WTC11 (cell line): ENCODE measurements around the gene WNT5B. TPM values are rescaled to one million over a fixed set of nuclear protein-coding genes. Genes with fewer than 3 reads are reported as not detected.

Experiments
- ATAC-seq: fragments of 200-7000 bp; cut with Tn5 transposase; 2 replicates; pipeline ENCODE4 v1.10.0; 2021; ENCODE audit warnings: mild to moderate bottlenecking, moderate library complexity
- CTCF ChIA-PET: fragments of 300-600 bp; sonication (Branson Sonifier 250); formaldehyde crosslinking; loops from one replicate; lab custom pipeline; 2021; ENCODE audit warnings: antibody characterized with exemption; lab: Charles Lee
- POLR2A ChIA-PET: fragments of 350-600 bp; sonication (Branson Sonifier 250); formaldehyde crosslinking; loops from one replicate; lab custom pipeline; 2021; ENCODE audit warnings: antibody characterized with exemption; lab: Charles Lee
- DNase-seq: peaks from one replicate; pipeline ENCODE4 v3.0.0; 2021; ENCODE audit warnings: low spot score
- H3K27ac Mint-ChIP-seq: 2 replicates; pipeline ENCODE4 v1.8.0; 2021; ENCODE audit warnings: mixed read lengths
- H3K27me3 Mint-ChIP-seq: 2 replicates; pipeline ENCODE4 v1.8.0; 2021; ENCODE audit warnings: low read depth, mild to moderate bottlenecking, moderate library complexity, mixed read lengths
- H3K36me3 Mint-ChIP-seq: 2 replicates; pipeline ENCODE4 v1.8.0; 2021; ENCODE audit warnings: mixed read lengths
- H3K4me1 Mint-ChIP-seq: 2 replicates; pipeline ENCODE4 v1.8.0; 2022; ENCODE audit warnings: mixed read lengths
- H3K4me3 Mint-ChIP-seq: 2 replicates; pipeline ENCODE4 v1.8.0; 2021; ENCODE audit warnings: mild to moderate bottlenecking, moderate library complexity, mixed read lengths
- H3K9me3 Mint-ChIP-seq: 2 replicates; pipeline ENCODE4 v1.8.0; 2021; ENCODE audit warnings: mixed read lengths
- ETV6 ChIP-seq: sonication (generic); formaldehyde crosslinking; IDR thresholded peaks from 2 replicates; pipeline ENCODE4 v1.8.1; 2022; ENCODE audit warnings: mild to moderate bottlenecking, missing genetic modification reagents
- FOXJ3 ChIP-seq: sonication (generic); formaldehyde crosslinking; IDR thresholded peaks from 2 replicates; pipeline ENCODE4 v1.9.0; 2021; ENCODE audit warnings: missing genetic modification reagents, mild to moderate bottlenecking, borderline replicate concordance
- JUN ChIP-seq: sonication (generic); formaldehyde crosslinking; IDR thresholded peaks from 2 replicates; pipeline ENCODE4 v1.8.0; 2023; ENCODE audit warnings: mild to moderate bottlenecking, missing genetic modification reagents
- NFATC4 ChIP-seq: fragments of 250-450 bp; sonication (Bioruptor Pico); IDR thresholded peaks from 2 replicates; pipeline ENCODE4 v1.9.0; 2021; ENCODE audit warnings: mild to moderate bottlenecking
- TEAD1 ChIP-seq: sonication (generic); formaldehyde crosslinking; IDR thresholded peaks from 2 replicates; pipeline ENCODE4 v1.8.0; 2022; ENCODE audit warnings: mild to moderate bottlenecking, missing genetic modification reagents
- ZNF416 ChIP-seq: fragments of 250-450 bp; sonication (Bioruptor Pico); IDR thresholded peaks from 2 replicates; pipeline ENCODE4 v1.9.0; 2021; ENCODE audit warnings: mild to moderate bottlenecking, inconsistent platforms
- total RNA-seq: library from RNA; stranded (reverse); gene quantifications from 3 replicates; pipeline ENCODE4 v1.2.3, GENCODE V29; 2021
- TF ChIP-seq, protein P1 (sequence below): fragments of 200-600 bp; IDR thresholded peaks from 2 replicates; pipeline ENCODE4 v1.8.0; 2022; ENCODE audit warnings: antibody characterized with exemption
- TF ChIP-seq, protein P2 (sequence below): sonication (generic); formaldehyde crosslinking; IDR thresholded peaks from 2 replicates; pipeline ENCODE4 v1.8.1; 2023; ENCODE audit warnings: mild to moderate bottlenecking, moderate library complexity, missing genetic modification reagents
- TF ChIP-seq, protein P3 (sequence below): sonication (generic); formaldehyde crosslinking; IDR thresholded peaks from 2 replicates; pipeline ENCODE4 v1.8.1; 2022; ENCODE audit warnings: mild to moderate bottlenecking, moderate library complexity, missing genetic modification reagents
- TF ChIP-seq, protein P4 (sequence below): sonication (generic); formaldehyde crosslinking; IDR thresholded peaks from 2 replicates; pipeline ENCODE4 v1.8.0; 2022; ENCODE audit warnings: mild to moderate bottlenecking, missing genetic modification reagents
- TF ChIP-seq, protein P5 (sequence below): fragments of 250-450 bp; sonication (Bioruptor Pico); IDR thresholded peaks from 2 replicates; pipeline ENCODE4 v1.9.0; 2021; ENCODE audit warnings: mild to moderate bottlenecking
- TF ChIP-seq, protein P6 (sequence below): sonication (generic); formaldehyde crosslinking; IDR thresholded peaks from 2 replicates; pipeline ENCODE4 v1.8.0; 2022; ENCODE audit warnings: mild to moderate bottlenecking, missing genetic modification reagents
- TF ChIP-seq, protein P7 (sequence below): sonication (generic); formaldehyde crosslinking; IDR thresholded peaks from 2 replicates; pipeline ENCODE4 v1.8.0; 2023; ENCODE audit warnings: missing genetic modification reagents
- TF ChIP-seq, protein P8 (sequence below): sonication (generic); formaldehyde crosslinking; IDR thresholded peaks from 2 replicates; pipeline ENCODE4 v1.8.0; 2022; ENCODE audit warnings: missing genetic modification reagents
- TF ChIP-seq, protein P9 (sequence below): fragments of 250-450 bp; sonication (Bioruptor Pico); IDR thresholded peaks from 2 replicates; pipeline ENCODE4 v1.9.0; 2021; ENCODE audit warnings: mild to moderate bottlenecking, borderline replicate concordance

WNT5B gene
- total RNA-seq, 1 experiment from 2014 or later, result 4.5 TPM

DNA sequence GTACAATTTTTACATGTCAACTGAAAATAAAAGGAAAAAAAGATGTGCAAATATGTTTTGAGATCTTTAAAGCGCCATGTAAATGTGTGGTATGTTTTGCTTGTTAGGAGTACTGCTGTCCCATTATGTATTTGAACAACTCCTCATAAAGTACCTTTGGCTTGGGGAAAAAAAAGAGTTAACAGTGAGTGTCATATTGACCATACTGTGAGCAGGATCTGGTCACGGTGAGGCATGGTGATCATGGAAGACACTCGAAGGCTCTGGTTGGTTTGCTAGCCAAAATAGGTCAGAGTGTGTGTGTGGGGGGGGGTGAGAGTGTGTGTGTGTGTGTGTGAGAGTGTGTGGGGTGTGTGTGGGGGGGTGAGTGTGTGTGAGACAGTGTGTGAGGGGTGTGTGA, 24.6 kb upstream of the WNT5B start:
- no peak overlapping the region for H3K27ac Mint-ChIP-seq
- TF ChIP-seq, protein P1, sequence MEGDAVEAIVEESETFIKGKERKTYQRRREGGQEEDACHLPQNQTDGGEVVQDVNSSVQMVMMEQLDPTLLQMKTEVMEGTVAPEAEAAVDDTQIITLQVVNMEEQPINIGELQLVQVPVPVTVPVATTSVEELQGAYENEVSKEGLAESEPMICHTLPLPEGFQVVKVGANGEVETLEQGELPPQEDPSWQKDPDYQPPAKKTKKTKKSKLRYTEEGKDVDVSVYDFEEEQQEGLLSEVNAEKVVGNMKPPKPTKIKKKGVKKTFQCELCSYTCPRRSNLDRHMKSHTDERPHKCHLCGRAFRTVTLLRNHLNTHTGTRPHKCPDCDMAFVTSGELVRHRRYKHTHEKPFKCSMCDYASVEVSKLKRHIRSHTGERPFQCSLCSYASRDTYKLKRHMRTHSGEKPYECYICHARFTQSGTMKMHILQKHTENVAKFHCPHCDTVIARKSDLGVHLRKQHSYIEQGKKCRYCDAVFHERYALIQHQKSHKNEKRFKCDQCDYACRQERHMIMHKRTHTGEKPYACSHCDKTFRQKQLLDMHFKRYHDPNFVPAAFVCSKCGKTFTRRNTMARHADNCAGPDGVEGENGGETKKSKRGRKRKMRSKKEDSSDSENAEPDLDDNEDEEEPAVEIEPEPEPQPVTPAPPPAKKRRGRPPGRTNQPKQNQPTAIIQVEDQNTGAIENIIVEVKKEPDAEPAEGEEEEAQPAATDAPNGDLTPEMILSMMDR, result no peak
- TF ChIP-seq TEAD1 (CRISPR knock-in tag) (no peak), FOXJ3 (CRISPR knock-in tag) (no peak), ZNF416 (CRISPR knock-in tag) (no peak), ETV6 (CRISPR knock-in tag) (no peak), NFATC4 (CRISPR knock-in tag) (no peak), JUN (no peak)
- TF ChIP-seq, protein P2, sequence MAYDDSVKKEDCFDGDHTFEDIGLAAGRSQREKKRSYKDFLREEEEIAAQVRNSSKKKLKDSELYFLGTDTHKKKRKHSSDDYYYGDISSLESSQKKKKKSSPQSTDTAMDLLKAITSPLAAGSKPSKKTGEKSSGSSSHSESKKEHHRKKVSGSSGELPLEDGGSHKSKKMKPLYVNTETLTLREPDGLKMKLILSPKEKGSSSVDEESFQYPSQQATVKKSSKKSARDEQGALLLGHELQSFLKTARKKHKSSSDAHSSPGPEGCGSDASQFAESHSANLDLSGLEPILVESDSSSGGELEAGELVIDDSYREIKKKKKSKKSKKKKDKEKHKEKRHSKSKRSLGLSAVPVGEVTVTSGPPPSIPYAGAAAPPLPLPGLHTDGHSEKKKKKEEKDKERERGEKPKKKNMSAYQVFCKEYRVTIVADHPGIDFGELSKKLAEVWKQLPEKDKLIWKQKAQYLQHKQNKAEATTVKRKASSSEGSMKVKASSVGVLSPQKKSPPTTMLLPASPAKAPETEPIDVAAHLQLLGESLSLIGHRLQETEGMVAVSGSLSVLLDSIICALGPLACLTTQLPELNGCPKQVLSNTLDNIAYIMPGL (CRISPR knock-in tag), result no peak
- TF ChIP-seq, protein P3, sequence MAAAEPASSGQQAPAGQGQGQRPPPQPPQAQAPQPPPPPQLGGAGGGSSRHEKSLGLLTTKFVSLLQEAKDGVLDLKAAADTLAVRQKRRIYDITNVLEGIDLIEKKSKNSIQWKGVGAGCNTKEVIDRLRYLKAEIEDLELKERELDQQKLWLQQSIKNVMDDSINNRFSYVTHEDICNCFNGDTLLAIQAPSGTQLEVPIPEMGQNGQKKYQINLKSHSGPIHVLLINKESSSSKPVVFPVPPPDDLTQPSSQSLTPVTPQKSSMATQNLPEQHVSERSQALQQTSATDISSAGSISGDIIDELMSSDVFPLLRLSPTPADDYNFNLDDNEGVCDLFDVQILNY (CRISPR knock-in tag), result no peak
- TF ChIP-seq, protein P4, sequence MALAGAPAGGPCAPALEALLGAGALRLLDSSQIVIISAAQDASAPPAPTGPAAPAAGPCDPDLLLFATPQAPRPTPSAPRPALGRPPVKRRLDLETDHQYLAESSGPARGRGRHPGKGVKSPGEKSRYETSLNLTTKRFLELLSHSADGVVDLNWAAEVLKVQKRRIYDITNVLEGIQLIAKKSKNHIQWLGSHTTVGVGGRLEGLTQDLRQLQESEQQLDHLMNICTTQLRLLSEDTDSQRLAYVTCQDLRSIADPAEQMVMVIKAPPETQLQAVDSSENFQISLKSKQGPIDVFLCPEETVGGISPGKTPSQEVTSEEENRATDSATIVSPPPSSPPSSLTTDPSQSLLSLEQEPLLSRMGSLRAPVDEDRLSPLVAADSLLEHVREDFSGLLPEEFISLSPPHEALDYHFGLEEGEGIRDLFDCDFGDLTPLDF (CRISPR knock-in tag), result no peak
- TF ChIP-seq, protein P5, sequence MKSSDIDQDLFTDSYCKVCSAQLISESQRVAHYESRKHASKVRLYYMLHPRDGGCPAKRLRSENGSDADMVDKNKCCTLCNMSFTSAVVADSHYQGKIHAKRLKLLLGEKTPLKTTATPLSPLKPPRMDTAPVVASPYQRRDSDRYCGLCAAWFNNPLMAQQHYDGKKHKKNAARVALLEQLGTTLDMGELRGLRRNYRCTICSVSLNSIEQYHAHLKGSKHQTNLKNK (CRISPR knock-in tag), result no peak
- TF ChIP-seq, protein P6, sequence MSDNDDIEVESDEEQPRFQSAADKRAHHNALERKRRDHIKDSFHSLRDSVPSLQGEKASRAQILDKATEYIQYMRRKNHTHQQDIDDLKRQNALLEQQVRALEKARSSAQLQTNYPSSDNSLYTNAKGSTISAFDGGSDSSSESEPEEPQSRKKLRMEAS (CRISPR knock-in tag), result no peak
- TF ChIP-seq, protein P7, sequence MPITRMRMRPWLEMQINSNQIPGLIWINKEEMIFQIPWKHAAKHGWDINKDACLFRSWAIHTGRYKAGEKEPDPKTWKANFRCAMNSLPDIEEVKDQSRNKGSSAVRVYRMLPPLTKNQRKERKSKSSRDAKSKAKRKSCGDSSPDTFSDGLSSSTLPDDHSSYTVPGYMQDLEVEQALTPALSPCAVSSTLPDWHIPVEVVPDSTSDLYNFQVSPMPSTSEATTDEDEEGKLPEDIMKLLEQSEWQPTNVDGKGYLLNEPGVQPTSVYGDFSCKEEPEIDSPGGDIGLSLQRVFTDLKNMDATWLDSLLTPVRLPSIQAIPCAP (CRISPR knock-in tag), result no peak
- TF ChIP-seq, protein P8, sequence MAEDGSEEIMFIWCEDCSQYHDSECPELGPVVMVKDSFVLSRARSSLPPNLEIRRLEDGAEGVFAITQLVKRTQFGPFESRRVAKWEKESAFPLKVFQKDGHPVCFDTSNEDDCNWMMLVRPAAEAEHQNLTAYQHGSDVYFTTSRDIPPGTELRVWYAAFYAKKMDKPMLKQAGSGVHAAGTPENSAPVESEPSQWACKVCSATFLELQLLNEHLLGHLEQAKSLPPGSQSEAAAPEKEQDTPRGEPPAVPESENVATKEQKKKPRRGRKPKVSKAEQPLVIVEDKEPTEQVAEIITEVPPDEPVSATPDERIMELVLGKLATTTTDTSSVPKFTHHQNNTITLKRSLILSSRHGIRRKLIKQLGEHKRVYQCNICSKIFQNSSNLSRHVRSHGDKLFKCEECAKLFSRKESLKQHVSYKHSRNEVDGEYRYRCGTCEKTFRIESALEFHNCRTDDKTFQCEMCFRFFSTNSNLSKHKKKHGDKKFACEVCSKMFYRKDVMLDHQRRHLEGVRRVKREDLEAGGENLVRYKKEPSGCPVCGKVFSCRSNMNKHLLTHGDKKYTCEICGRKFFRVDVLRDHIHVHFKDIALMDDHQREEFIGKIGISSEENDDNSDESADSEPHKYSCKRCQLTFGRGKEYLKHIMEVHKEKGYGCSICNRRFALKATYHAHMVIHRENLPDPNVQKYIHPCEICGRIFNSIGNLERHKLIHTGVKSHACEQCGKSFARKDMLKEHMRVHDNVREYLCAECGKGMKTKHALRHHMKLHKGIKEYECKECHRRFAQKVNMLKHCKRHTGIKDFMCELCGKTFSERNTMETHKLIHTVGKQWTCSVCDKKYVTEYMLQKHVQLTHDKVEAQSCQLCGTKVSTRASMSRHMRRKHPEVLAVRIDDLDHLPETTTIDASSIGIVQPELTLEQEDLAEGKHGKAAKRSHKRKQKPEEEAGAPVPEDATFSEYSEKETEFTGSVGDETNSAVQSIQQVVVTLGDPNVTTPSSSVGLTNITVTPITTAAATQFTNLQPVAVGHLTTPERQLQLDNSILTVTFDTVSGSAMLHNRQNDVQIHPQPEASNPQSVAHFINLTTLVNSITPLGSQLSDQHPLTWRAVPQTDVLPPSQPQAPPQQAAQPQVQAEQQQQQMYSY, result no peak
- TF ChIP-seq, protein P9, sequence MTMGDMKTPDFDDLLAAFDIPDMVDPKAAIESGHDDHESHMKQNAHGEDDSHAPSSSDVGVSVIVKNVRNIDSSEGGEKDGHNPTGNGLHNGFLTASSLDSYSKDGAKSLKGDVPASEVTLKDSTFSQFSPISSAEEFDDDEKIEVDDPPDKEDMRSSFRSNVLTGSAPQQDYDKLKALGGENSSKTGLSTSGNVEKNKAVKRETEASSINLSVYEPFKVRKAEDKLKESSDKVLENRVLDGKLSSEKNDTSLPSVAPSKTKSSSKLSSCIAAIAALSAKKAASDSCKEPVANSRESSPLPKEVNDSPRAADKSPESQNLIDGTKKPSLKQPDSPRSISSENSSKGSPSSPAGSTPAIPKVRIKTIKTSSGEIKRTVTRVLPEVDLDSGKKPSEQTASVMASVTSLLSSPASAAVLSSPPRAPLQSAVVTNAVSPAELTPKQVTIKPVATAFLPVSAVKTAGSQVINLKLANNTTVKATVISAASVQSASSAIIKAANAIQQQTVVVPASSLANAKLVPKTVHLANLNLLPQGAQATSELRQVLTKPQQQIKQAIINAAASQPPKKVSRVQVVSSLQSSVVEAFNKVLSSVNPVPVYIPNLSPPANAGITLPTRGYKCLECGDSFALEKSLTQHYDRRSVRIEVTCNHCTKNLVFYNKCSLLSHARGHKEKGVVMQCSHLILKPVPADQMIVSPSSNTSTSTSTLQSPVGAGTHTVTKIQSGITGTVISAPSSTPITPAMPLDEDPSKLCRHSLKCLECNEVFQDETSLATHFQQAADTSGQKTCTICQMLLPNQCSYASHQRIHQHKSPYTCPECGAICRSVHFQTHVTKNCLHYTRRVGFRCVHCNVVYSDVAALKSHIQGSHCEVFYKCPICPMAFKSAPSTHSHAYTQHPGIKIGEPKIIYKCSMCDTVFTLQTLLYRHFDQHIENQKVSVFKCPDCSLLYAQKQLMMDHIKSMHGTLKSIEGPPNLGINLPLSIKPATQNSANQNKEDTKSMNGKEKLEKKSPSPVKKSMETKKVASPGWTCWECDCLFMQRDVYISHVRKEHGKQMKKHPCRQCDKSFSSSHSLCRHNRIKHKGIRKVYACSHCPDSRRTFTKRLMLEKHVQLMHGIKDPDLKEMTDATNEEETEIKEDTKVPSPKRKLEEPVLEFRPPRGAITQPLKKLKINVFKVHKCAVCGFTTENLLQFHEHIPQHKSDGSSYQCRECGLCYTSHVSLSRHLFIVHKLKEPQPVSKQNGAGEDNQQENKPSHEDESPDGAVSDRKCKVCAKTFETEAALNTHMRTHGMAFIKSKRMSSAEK (CRISPR knock-in tag), result no peak
- ATAC-seq (no peak), DNase-seq (no peak)
- peaks cover 14% of the 10 kb centered on the region for H3K4me1 Mint-ChIP-seq
- no peaks in the 10 kb centered on the region for H3K36me3 Mint-ChIP-seq
- no peaks in the 10 kb centered on the region for H3K9me3 Mint-ChIP-seq
- CTCF ChIA-PET, result interaction anchor here (0.6 to 2.2 kb wide), 14 partner anchors 11 to 487 kb away, joined by 3 to 18 read pairs (median 8); partner anchors contain the start of gene WNT5B
- peaks cover 38% of the 10 kb centered on the region for H3K27me3 Mint-ChIP-seq
- H3K4me3 Mint-ChIP-seq, result no peak overlapping the region
- POLR2A ChIA-PET, result no interaction called here
